HEK293 (cell line): Measurements from ENCODE around the gene SCN8A.

Experiments used
- IKZF3 ChIP-seq: fragments of 450-650 bp; IDR thresholded peaks from 2 replicates; pipeline ENCODE4 v1.5.0; 2018; ENCODE audit warnings: missing biosample characterization, mild to moderate bottlenecking, missing genetic modification characterization, moderate library complexity
- KLF8 ChIP-seq: fragments of 450-650 bp; formaldehyde crosslinking; IDR thresholded peaks from 2 replicates; pipeline ENCODE4 v1.5.1; 2016; ENCODE audit warnings: missing biosample characterization, missing genetic modification characterization
- OSR2 ChIP-seq: fragments of 450-650 bp; formaldehyde crosslinking; IDR thresholded peaks from 2 replicates; pipeline ENCODE4 v1.5.1; 2016; ENCODE audit warnings: missing biosample characterization, missing genetic modification characterization
- OVOL3 ChIP-seq: fragments of 450-650 bp; formaldehyde crosslinking; IDR thresholded peaks from 2 replicates; pipeline ENCODE4 v1.5.1; 2016; ENCODE audit warnings: missing biosample characterization, missing genetic modification characterization
- RBAK ChIP-seq: fragments of 450-650 bp; formaldehyde crosslinking; IDR thresholded peaks from 2 replicates; pipeline ENCODE4 v1.5.1; 2016; ENCODE audit warnings: missing biosample characterization, missing genetic modification characterization
- SP3 ChIP-seq: fragments of 450-650 bp; formaldehyde crosslinking; IDR thresholded peaks from 2 replicates; pipeline ENCODE4 v1.5.1; 2016; ENCODE audit warnings: missing biosample characterization, missing genetic modification characterization
- TRIM28 ChIP-seq: IDR thresholded peaks from 2 replicates; pipeline ENCODE4 v1.6.1; 2011; ENCODE audit warnings: low read length, control low read depth, borderline replicate concordance
- YY1 ChIP-seq: fragments of 450-650 bp; formaldehyde crosslinking; IDR thresholded peaks from 2 replicates; pipeline ENCODE4 v1.5.1; 2018; ENCODE audit warnings: missing biosample characterization, missing genetic modification characterization
- ZBTB1 ChIP-seq: fragments of 450-650 bp; formaldehyde crosslinking; IDR thresholded peaks from 2 replicates; pipeline ENCODE4 v1.5.1; 2016; ENCODE audit warnings: missing biosample characterization, missing genetic modification characterization
- ZBTB21 ChIP-seq: fragments of 450-650 bp; formaldehyde crosslinking; IDR thresholded peaks from 2 replicates; pipeline ENCODE4 v1.5.1; 2017; ENCODE audit warnings: missing biosample characterization, missing genetic modification characterization
- ZEB2 ChIP-seq: fragments of 450-650 bp; formaldehyde crosslinking; IDR thresholded peaks from 2 replicates; pipeline ENCODE4 v1.5.1; 2016; ENCODE audit warnings: missing biosample characterization, missing genetic modification characterization
- ZFP3 ChIP-seq: fragments of 450-650 bp; formaldehyde crosslinking; IDR thresholded peaks from 2 replicates; pipeline ENCODE4 v1.5.1; 2016; ENCODE audit warnings: low read depth, missing biosample characterization, missing genetic modification characterization
- ZFP37 ChIP-seq: fragments of 450-650 bp; formaldehyde crosslinking; IDR thresholded peaks from 2 replicates; pipeline ENCODE4 v1.5.1; 2016; ENCODE audit warnings: missing biosample characterization, missing genetic modification characterization
- ZIC2 ChIP-seq: fragments of 450-650 bp; formaldehyde crosslinking; IDR thresholded peaks from 2 replicates; pipeline ENCODE4 v1.5.1; 2016; ENCODE audit warnings: missing biosample characterization, missing genetic modification characterization
- ZNF114 ChIP-seq: fragments of 450-650 bp; formaldehyde crosslinking; IDR thresholded peaks from 2 replicates; pipeline ENCODE4 v1.5.0; 2017; ENCODE audit warnings: missing biosample characterization, missing genetic modification characterization
- ZNF121 ChIP-seq: fragments of 450-650 bp; formaldehyde crosslinking; IDR thresholded peaks from 2 replicates; pipeline ENCODE4 v1.5.1; 2016; ENCODE audit warnings: missing biosample characterization, missing genetic modification characterization
- ZNF146 ChIP-seq: fragments of 450-650 bp; formaldehyde crosslinking; IDR thresholded peaks from 2 replicates; pipeline ENCODE4 v1.5.1; 2016; ENCODE audit warnings: missing biosample characterization, missing genetic modification characterization
- ZNF202 ChIP-seq: fragments of 450-650 bp; formaldehyde crosslinking; IDR thresholded peaks from 2 replicates; pipeline ENCODE4 v1.5.1; 2016; ENCODE audit warnings: missing biosample characterization, missing genetic modification characterization, borderline replicate concordance
- ZNF24 ChIP-seq: fragments of 450-650 bp; formaldehyde crosslinking; IDR thresholded peaks from 2 replicates; pipeline ENCODE4 v1.5.1; 2016; ENCODE audit warnings: missing biosample characterization, missing genetic modification characterization
- ZNF341 ChIP-seq: fragments of 450-650 bp; formaldehyde crosslinking; IDR thresholded peaks from 2 replicates; pipeline ENCODE4; 2016; ENCODE audit warnings: low read depth, missing biosample characterization, missing genetic modification characterization
- ZNF366 ChIP-seq: fragments of 450-650 bp; formaldehyde crosslinking; conservative IDR thresholded peaks from 2 replicates; pipeline ENCODE4 v1.5.1; 2016; ENCODE audit warnings: missing biosample characterization, missing genetic modification characterization
- ZNF37A ChIP-seq: fragments of 450-650 bp; IDR thresholded peaks from 2 replicates; pipeline ENCODE4 v1.5.1; 2018; ENCODE audit warnings: missing biosample characterization, missing genetic modification characterization
- ZNF391 ChIP-seq: fragments of 450-650 bp; formaldehyde crosslinking; IDR thresholded peaks from 2 replicates; pipeline ENCODE4 v1.5.1; 2016; ENCODE audit warnings: low read depth, missing biosample characterization, missing genetic modification characterization, borderline replicate concordance
- ZNF404 ChIP-seq: fragments of 450-650 bp; formaldehyde crosslinking; IDR thresholded peaks from 2 replicates; pipeline ENCODE4 v1.5.1; 2017; ENCODE audit warnings: missing biosample characterization, missing genetic modification characterization
- ZNF501 ChIP-seq: fragments of 450-650 bp; formaldehyde crosslinking; IDR thresholded peaks from 2 replicates; pipeline ENCODE4 v1.5.1; 2016; ENCODE audit warnings: missing biosample characterization, missing genetic modification characterization
- ZNF555 ChIP-seq: fragments of 450-650 bp; formaldehyde crosslinking; conservative IDR thresholded peaks from 2 replicates; pipeline ENCODE4 v1.5.1; 2017; ENCODE audit warnings: missing biosample characterization, mild to moderate bottlenecking, missing genetic modification characterization, inconsistent platforms
- ZNF561 ChIP-seq: fragments of 450-650 bp; IDR thresholded peaks from 2 replicates; pipeline ENCODE4 v1.5.1; 2018; ENCODE audit warnings: missing biosample characterization, missing genetic modification characterization, borderline replicate concordance
- ZNF660 ChIP-seq: fragments of 450-650 bp; IDR thresholded peaks from 2 replicates; pipeline ENCODE4 v1.5.1; 2018; ENCODE audit warnings: missing biosample characterization, mild to moderate bottlenecking, missing genetic modification characterization
- ZNF707 ChIP-seq: fragments of 450-650 bp; formaldehyde crosslinking; IDR thresholded peaks from 2 replicates; pipeline ENCODE4 v1.5.1; 2016; ENCODE audit warnings: missing biosample characterization, missing genetic modification characterization
- ZNF76 ChIP-seq: fragments of 450-650 bp; formaldehyde crosslinking; IDR thresholded peaks from 2 replicates; pipeline ENCODE4; 2016; ENCODE audit warnings: low read depth, missing biosample characterization, missing genetic modification characterization, borderline replicate concordance
- TF ChIP-seq, protein P1 (sequence below): fragments of 450-650 bp; formaldehyde crosslinking; IDR thresholded peaks from 2 replicates; pipeline ENCODE4 v1.5.1; 2016; ENCODE audit warnings: missing biosample characterization, missing genetic modification characterization
- TF ChIP-seq, protein P2 (sequence below): fragments of 450-650 bp; formaldehyde crosslinking; IDR thresholded peaks from 2 replicates; pipeline ENCODE4 v1.5.1; 2017; ENCODE audit warnings: missing biosample characterization, missing genetic modification characterization
- TF ChIP-seq, protein P3 (sequence below): fragments of 450-650 bp; formaldehyde crosslinking; IDR thresholded peaks from 2 replicates; pipeline ENCODE4 v1.5.1; 2016; ENCODE audit warnings: missing biosample characterization, missing genetic modification characterization
- TF ChIP-seq, protein P4 (sequence below): fragments of 450-650 bp; formaldehyde crosslinking; IDR thresholded peaks from 2 replicates; pipeline ENCODE4 v1.5.1; 2017; ENCODE audit warnings: missing biosample characterization, missing genetic modification characterization

SCN8A gene

DNA sequence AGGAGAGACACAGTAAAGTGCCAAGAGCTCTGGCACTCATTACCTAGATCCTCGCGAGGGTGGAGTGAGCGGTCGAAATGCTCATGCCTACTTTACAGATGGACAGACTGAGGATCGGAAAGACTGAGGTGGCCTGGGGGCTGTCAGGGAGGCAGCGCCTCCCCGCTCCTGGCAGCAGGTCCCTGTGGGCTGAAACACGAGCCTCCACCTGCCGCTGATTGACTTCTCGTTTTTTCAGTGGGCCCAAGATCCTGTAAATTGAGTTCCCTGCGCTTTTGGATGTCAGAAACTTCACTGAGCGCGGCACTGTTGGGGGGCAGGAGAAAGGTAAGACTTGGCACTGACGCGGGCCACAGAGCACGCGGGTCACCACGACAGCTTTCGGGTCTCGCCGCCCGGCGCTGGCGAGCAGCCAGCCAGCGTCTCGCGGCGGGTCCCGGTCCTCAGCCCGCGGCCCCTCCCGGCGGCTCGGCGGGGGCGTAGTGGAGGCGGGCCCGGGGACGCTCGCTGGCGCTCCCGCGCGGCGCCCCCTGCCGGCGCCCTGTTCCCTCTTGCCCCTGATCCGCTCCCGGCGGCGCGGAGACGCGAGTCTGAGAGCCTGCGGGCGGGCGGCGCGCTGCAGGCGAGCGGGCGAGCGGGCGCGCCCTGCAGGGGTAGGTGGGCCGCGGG is 552 bp upstream of the SCN8A start (continued):
- TF ChIP-seq ZNF24 (peak; percentile 69; the same call in 1 of the 2 replicates), YY1 (tag by site-specific recombination) (peak; percentile 15; the same call in 1 of the 2 replicates), ZBTB21 (tag by site-specific recombination) (no peak), ZNF366 (tag by site-specific recombination) (peak; percentile 41; the same call in 1 of the 2 replicates), ZNF555 (tag by site-specific recombination) (no peak), SP3 (no peak; the same call in 1 of the 2 replicates), ZNF121 (tag by site-specific recombination) (0 out of 2 replicates have a peak, but pooled peaks have one; percentile 45), KLF8 (peak; percentile 15; the same call in 1 of the 2 replicates), ZNF76 (tag by site-specific recombination) (peak; percentile 37; the same call in 1 of the 2 replicates), ZNF341 (no peak), ZNF391 (tag by site-specific recombination) (0 out of 2 replicates have a peak, but pooled peaks have one; percentile 20), OVOL3 (tag by site-specific recombination) (no peak), ZNF37A (0 out of 2 replicates have a peak, but pooled peaks have one; percentile 45), ZNF501 (tag by site-specific recombination) (peak; percentile 66), ZNF561 (tag by site-specific recombination) (peak; percentile 68; the same call in 1 of the 2 replicates), ZIC2 (tag by site-specific recombination) (peak; percentile 37; the same call in 1 of the 2 replicates), ZNF146 (peak; percentile 21; the same call in 1 of the 2 replicates), TRIM28 (0 out of 2 replicates have a peak, but pooled peaks have one; percentile 25), OSR2 (tag by site-specific recombination) (peak; percentile 4; the same call in 1 of the 2 replicates), IKZF3 (tag by site-specific recombination) (peak; percentile 39; the same call in 1 of the 2 replicates), RBAK (tag by site-specific recombination) (no peak), ZNF404 (no peak), ZBTB1 (tag by site-specific recombination) (no peak), ZNF202 (tag by site-specific recombination) (no peak), ZFP37 (tag by site-specific recombination) (0 out of 2 replicates have a peak, but pooled peaks have one; percentile 34), ZNF707 (tag by site-specific recombination) (no peak), ZNF114 (no peak), ZEB2 (peak; percentile 75), ZFP3 (tag by site-specific recombination) (no peak), ZNF660 (peak; percentile 78)
- TF ChIP-seq, protein P1, sequence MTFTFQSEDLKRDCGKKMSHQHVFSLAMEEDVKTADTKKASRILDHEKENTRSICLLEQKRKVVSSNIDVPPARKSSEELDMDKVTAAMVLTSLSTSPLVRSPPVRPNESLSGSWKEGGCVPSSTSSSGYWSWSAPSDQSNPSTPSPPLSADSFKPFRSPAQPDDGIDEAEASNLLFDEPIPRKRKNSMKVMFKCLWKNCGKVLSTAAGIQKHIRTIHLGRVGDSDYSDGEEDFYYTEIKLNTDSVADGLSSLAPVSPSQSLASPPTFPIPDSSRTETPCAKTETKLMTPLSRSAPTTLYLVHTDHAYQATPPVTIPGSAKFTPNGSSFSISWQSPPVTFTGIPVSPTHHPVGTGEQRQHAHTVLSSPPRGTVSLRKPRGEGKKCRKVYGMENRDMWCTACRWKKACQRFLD (tag by site-specific recombination), result no peak
- TF ChIP-seq, protein P2, sequence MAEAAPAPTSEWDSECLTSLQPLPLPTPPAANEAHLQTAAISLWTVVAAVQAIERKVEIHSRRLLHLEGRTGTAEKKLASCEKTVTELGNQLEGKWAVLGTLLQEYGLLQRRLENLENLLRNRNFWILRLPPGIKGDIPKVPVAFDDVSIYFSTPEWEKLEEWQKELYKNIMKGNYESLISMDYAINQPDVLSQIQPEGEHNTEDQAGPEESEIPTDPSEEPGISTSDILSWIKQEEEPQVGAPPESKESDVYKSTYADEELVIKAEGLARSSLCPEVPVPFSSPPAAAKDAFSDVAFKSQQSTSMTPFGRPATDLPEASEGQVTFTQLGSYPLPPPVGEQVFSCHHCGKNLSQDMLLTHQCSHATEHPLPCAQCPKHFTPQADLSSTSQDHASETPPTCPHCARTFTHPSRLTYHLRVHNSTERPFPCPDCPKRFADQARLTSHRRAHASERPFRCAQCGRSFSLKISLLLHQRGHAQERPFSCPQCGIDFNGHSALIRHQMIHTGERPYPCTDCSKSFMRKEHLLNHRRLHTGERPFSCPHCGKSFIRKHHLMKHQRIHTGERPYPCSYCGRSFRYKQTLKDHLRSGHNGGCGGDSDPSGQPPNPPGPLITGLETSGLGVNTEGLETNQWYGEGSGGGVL (tag by site-specific recombination), result peak; percentile 57
- TF ChIP-seq, protein P3, sequence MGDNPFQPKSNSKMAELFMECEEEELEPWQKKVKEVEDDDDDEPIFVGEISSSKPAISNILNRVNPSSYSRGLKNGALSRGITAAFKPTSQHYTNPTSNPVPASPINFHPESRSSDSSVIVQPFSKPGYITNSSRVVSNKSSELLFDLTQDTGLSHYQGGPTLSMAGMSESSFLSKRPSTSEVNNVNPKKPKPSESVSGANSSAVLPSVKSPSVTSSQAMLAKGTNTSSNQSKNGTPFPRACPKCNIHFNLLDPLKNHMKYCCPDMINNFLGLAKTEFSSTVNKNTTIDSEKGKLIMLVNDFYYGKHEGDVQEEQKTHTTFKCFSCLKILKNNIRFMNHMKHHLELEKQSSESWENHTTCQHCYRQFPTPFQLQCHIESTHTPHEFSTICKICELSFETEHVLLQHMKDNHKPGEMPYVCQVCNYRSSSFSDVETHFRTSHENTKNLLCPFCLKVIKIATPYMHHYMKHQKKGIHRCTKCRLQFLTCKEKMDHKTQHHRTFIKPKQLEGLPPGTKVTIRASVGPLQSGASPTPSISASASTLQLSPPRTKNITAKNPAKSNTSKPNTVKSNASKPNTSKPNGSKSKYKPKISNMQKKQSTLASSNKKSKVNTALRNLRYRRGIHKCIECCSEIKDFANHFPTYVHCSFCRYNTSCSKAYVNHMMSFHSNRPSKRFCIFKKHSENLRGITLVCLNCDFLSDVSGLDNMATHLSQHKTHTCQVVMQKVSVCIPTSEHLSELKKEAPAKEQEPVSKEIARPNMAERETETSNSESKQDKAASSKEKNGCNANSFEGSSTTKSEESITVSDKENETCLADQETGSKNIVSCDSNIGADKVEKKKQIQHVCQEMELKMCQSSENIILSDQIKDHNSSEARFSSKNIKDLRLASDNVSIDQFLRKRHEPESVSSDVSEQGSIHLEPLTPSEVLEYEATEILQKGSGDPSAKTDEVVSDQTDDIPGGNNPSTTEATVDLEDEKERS (tag by site-specific recombination), result 0 out of 2 replicates have a peak, but pooled peaks have one; percentile 40
- TF ChIP-seq, protein P4, sequence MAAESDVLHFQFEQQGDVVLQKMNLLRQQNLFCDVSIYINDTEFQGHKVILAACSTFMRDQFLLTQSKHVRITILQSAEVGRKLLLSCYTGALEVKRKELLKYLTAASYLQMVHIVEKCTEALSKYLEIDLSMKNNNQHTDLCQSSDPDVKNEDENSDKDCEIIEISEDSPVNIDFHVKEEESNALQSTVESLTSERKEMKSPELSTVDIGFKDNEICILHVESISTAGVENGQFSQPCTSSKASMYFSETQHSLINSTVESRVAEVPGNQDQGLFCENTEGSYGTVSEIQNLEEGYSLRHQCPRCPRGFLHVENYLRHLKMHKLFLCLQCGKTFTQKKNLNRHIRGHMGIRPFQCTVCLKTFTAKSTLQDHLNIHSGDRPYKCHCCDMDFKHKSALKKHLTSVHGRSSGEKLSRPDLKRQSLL (tag by site-specific recombination), result no peak
